Measurements from ENCODE around the gene ADAMTSL4.
A peak's percentile ranks its signal among the peaks of the same experiment; 100 is the strongest.
"Not testable (repeated sequence)": the region's sequence is repeated elsewhere in the genome, so short reads cannot be mapped to it uniquely, and the experiment has no call there.

The ADAMTSL4 gene

DNA sequence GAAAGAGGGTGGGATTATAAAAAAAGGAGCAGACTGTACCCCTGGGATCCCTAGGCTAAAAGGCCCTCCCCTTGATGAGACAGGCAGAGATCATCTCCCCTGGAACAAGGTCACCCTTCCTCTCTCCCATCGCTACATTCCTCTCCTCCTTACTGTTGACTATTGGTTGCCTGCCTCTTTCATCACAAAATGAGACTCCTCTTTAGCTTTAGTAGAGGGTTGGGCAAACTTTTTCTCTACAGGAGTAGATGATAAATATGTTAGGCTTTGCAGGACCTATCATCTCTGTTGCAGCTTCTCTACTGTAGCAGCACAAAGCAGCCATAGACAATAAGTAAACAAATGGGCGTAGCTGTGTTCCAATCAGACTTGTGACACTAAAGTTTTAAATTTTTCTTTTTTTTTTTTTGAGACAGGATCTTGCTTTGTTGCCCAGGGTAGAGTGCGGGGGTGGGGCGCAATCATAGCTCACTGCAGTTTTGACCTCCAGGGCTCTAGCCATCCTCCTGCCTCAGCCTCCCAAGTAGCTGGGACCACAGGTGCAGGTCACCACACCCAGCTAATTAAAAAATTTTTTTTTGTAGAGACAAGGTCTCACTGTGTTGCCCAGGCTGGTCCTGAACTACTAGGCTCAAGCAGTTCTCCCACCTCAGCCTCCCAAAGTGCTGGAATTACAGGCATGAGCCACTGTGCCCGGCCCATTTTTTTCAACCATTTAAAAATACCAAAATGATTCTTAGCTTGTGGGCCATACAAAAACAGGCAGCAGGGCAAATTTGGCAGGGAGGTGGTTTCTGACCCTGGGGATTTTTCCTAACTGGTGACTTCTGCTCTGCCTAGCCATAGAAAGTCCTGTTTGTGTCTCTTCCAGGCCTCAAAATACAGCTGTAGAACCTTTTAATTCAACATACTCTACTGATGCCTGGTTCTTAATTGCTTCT lies 15.1 kb downstream of the ADAMTSL4 start:
- H3K9me3 ChIP-seq (ENCODE audit: low read depth, low read length) = no peaks in the 10 kb centered on the region
- H3K27ac ChIP-seq = 0 out of 2 replicates have a peak overlapping the region, but pooled peaks have one; percentile 7
- no peak overlapping the region for H3K9ac ChIP-seq (ENCODE audit: insufficient read length)
- TF ChIP-seq FOXP2 (optimal IDR thresholded peaks at IDR 0.05; ENCODE audit: control extremely low read depth, extremely low read length, insufficient read depth) = no peak
- no peak for TF ChIP-seq EZH2 (IDR thresholded peaks at IDR 0.05)
- TF ChIP-seq POLR2AphosphoS5 (IDR thresholded peaks at IDR 0.05; ENCODE audit: borderline replicate concordance, low read depth, low read length) = no peak
- no peak overlapping the region for H3K4me3 ChIP-seq
- no peak for DNase-seq (ENCODE audit: low read depth, low spot score)
- no peaks in the 10 kb centered on the region for H3K36me3 ChIP-seq (ENCODE audit: insufficient read depth, low read length)

DNA sequence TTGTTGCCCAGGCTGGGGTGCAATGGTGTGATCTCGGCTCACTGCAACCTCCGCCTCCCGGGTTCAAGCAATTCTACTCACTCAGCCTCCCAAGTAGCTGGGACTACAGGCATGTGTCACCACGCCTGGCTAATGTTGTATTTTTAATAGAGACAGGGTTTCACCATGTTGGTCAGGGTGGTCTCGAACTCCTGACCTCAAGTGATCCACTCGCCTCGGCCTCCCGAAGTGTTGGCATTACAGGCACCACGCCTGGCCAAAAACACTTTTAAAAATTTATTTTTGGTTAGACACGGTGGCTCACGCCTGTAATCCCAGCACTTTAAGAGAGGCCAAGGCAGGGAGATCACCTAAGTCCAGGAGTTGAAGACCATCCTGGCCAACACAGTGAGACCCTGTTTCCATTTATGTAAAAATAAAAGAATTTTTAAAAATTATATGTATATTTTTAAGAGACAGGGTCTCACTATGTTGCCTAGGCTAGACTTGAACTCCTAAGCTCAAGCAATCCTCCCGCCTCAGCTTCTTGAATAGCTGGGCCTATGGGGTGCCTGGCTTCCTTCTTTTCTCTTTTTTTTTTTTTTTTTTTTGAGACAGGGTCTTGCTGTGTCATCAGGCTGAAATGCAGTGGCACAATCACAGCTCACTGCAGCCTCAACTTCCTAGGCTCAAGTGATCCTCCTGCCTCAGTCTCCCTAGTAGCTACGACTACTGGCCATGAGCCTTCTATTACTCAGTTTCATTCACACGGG lies 16.2 kb downstream of the ADAMTSL4 start:
- H3K36me3 ChIP-seq (ENCODE audit: insufficient read depth, low read length); H3K27ac ChIP-seq; H3K9ac ChIP-seq (ENCODE audit: insufficient read length); H3K9me3 ChIP-seq (ENCODE audit: low read depth, low read length); DNase-seq (ENCODE audit: low read depth, low spot score); H3K4me3 ChIP-seq: not testable (repeated sequence)

DNA sequence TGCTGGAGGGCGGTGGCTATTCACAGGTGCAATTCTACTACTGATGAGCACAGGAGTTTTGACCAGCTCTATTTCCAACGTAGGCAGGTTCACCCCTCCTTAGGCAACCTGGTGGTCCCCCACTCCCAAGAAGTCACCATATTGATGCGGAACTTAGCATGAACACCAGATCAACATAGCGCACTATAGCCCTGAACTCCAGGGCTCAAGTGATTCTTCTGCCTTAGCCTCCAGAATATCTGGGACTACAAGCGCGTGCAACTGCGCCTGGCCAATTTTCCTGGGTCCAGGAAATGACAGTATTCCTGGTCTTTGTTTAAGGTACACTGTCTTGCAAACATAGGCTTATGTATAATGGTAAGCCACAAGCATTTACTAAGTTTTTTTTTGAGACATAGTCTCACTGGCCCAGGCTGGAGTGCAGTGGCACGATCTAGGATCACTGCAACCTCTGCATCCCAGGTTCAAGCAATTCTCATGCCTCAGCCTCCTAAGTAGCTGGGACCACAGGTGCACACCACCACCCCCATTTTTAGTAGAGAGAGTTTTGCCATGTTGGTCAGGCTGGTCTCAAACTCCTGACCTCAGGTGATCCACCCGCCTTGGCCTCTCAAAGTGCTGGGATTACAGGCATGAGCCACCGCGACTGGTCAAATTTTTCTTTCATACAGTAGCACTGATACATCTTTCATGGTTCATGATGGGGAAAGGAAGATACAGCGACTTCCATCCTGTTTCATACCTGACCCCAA lies 17.6 kb downstream of the ADAMTSL4 start:
- H3K9me3 ChIP-seq (ENCODE audit: low read depth, low read length) = no peaks in the 10 kb centered on the region
- H3K9ac ChIP-seq (ENCODE audit: insufficient read length) = no peak overlapping the region
- H3K4me3 ChIP-seq = no peak overlapping the region
- no peak for TF ChIP-seq POLR2AphosphoS5 (IDR thresholded peaks at IDR 0.05; ENCODE audit: borderline replicate concordance, low read depth, low read length)
- TF ChIP-seq FOXP2 (optimal IDR thresholded peaks at IDR 0.05; ENCODE audit: control extremely low read depth, extremely low read length, insufficient read depth) = no peak
- no peak for TF ChIP-seq EZH2 (IDR thresholded peaks at IDR 0.05)
- no peak overlapping the region for H3K27ac ChIP-seq
- no peak for DNase-seq (ENCODE audit: low read depth, low spot score)
- H3K36me3 ChIP-seq (ENCODE audit: insufficient read depth, low read length) = no peaks in the 10 kb centered on the region; the same call in 1 of the 2 replicates

DNA sequence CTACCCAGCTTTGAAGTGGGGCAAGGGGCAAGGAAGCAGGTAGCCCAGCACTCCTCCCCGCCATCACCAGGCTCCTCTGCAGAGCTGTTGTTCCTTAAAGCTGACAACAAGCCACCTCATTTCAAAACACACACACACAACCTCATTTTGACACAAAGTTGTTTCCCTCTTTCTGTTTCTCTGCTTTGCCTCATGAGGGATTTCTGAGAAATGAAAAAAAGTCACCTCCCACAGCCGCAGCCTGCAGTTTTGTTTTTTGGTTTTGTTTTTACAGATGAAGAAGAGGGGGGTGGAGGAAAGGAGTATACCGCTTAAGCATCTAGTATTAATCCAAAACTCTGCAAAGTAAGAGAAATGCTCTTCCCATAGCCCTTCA lies 18.1 kb downstream of the ADAMTSL4 start:
- Histone ChIP-seq H3K9ac (ENCODE audit: insufficient read length) (no peak overlapping the region), H3K4me3 (no peak overlapping the region)

DNA sequence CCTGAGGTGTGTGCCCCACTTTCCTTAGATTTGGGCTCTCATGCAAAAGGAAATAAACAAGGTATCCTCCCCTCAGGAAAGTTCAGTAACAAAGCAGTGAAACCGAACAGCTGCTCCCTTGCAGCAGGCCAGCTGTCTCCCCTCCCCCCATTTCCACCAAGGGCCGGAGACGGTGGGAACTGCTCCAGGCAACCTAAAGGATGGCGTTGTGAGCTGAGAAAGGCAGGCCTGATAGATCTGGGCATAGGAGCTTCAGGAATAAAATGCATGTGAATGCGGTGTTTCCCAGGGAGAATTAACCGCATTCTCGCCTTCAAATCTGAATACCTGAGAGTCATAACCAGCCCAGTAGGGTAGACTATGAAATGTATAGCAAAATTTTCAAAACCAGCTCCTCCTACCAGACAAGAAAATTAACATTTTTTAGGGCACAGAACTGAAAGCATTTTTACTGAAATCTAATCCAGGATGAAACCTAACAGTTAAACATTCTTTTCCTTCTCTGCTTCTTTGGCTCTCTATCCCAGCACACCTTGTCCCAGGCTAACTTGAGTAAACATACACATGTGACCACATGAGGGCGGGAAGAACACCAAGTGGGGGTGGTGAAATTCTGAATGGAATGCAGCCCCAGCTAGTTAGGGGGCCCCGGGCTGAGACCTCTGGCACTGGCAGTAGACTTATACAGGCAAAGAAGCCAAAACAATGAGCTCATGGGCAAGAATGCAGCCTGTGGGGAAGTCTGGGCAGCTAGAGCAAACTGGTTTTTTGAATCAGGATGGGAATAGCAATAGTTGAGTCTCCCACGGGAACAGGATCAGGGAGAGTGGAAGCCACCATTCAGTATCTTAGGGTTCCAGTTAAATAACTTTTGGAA lies 18.7 kb downstream of the ADAMTSL4 start:
- DNase-seq (ENCODE audit: low read depth, low spot score) = no peak
- Histone ChIP-seq H3K36me3 (ENCODE audit: insufficient read depth, low read length) (peaks cover 7% of the 10 kb centered on the region), H3K9ac (ENCODE audit: insufficient read length) (no peak overlapping the region), H3K27ac (peak overlapping the region; percentile 73; the same call in 1 of the 2 replicates), H3K9me3 (ENCODE audit: low read depth, low read length) (no peaks in the 10 kb centered on the region), H3K4me3 (no peak overlapping the region; the same call in 1 of the 2 replicates)
- TF ChIP-seq POLR2AphosphoS5 (IDR thresholded peaks at IDR 0.05; ENCODE audit: borderline replicate concordance, low read depth, low read length) = no peak
- no peak for TF ChIP-seq EZH2 (IDR thresholded peaks at IDR 0.05)
- no peak for TF ChIP-seq FOXP2 (optimal IDR thresholded peaks at IDR 0.05; ENCODE audit: control extremely low read depth, extremely low read length, insufficient read depth)

More for the DNA sequence above, 18.1 kb downstream of the ADAMTSL4 start:
- TF ChIP-seq EZH2 (IDR thresholded peaks at IDR 0.05) (no peak), POLR2AphosphoS5 (IDR thresholded peaks at IDR 0.05; ENCODE audit: borderline replicate concordance, low read depth, low read length) (no peak), FOXP2 (optimal IDR thresholded peaks at IDR 0.05; ENCODE audit: control extremely low read depth, extremely low read length, insufficient read depth) (no peak)
- no peak for DNase-seq (ENCODE audit: low read depth, low spot score)
- no peak overlapping the region for H3K27ac ChIP-seq
- no peaks in the 10 kb centered on the region for H3K9me3 ChIP-seq (ENCODE audit: low read depth, low read length)
- peaks cover under 1% of the 10 kb centered on the region for H3K36me3 ChIP-seq (ENCODE audit: insufficient read depth, low read length)

DNA sequence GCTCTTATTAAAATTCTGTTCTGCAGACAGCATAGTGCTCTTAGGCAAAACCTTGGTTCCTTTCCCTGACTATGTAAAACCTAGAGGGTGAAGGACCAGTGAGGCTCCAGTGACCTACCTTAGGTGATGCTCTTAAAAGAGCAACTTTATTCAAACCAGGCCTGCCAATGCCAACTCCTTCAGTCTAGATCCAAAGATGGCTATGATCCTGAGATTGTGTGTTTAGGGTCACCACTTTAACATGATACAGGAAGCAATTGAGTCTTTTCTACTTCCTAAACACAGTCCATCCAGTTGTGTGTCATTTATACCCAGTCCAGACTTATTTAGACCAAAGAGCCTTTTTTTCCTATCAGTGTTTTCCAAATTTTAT lies 19.4 kb downstream of the ADAMTSL4 start:
- H3K36me3 ChIP-seq (ENCODE audit: insufficient read depth, low read length) = peaks cover 13% of the 10 kb centered on the region
- H3K27ac ChIP-seq = peak overlapping the region; percentile 73; the same call in 1 of the 2 replicates
- TF ChIP-seq POLR2AphosphoS5 (IDR thresholded peaks at IDR 0.05; ENCODE audit: borderline replicate concordance, low read depth, low read length) (peak; percentile 26; the same call in 1 of the 2 replicates), FOXP2 (optimal IDR thresholded peaks at IDR 0.05; ENCODE audit: control extremely low read depth, extremely low read length, insufficient read depth) (no peak), EZH2 (IDR thresholded peaks at IDR 0.05) (no peak)
- no peaks in the 10 kb centered on the region for H3K9me3 ChIP-seq (ENCODE audit: low read depth, low read length)
- DNase-seq (ENCODE audit: low read depth, low spot score) = no peak
- H3K9ac ChIP-seq (ENCODE audit: insufficient read length) = no peak overlapping the region
- H3K4me3 ChIP-seq = no peak overlapping the region

DNA sequence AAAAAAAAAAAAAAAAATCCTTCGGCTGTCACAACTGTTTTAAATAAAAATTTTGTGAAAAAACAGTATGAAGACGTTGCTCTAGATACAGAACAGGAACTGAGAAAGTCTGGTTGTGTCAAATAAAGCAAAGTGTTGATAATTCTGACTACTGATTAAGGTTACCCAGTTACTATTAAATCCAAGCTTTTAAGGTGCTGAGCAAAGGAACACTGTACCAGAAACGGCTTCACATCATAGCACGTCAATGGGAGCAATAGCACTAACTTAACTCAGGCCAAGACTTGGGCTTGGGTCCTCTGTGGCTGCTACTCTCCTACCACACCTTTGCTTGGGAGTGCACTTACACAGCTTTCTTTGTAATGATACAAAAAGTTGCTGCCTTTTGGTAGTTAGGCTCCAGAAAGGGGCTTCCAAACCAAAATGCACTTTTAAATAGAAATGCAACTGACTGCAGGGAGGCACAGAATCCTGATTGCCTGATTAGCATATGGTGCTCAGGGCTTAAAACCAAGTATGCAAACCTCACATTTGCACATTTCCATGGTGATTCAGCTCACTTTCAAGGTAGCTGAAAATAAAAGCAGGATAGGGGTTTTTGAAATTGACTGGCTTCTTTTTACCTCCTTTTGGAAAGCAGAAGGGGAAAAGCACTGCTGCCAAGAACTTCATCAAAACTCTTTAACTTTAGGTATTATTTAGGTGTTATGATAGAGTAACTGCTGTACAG lies 23.9 kb downstream of the ADAMTSL4 start:
- no peaks in the 10 kb centered on the region for H3K9me3 ChIP-seq (ENCODE audit: low read depth, low read length)
- H3K9ac ChIP-seq (ENCODE audit: insufficient read length) = no peak overlapping the region
- H3K27ac ChIP-seq = 0 out of 2 replicates have a peak overlapping the region, but pooled peaks have one; percentile 16
- peaks cover 57% of the 10 kb centered on the region for H3K36me3 ChIP-seq (ENCODE audit: insufficient read depth, low read length)
- no peak overlapping the region for H3K4me3 ChIP-seq
- DNase-seq (ENCODE audit: low read depth, low spot score) = no peak
- no peak for TF ChIP-seq EZH2 (IDR thresholded peaks at IDR 0.05)
- TF ChIP-seq FOXP2 (optimal IDR thresholded peaks at IDR 0.05; ENCODE audit: control extremely low read depth, extremely low read length, insufficient read depth) = no peak
- no peak; the same call in 1 of the 2 replicates for TF ChIP-seq POLR2AphosphoS5 (IDR thresholded peaks at IDR 0.05; ENCODE audit: borderline replicate concordance, low read depth, low read length)

DNA sequence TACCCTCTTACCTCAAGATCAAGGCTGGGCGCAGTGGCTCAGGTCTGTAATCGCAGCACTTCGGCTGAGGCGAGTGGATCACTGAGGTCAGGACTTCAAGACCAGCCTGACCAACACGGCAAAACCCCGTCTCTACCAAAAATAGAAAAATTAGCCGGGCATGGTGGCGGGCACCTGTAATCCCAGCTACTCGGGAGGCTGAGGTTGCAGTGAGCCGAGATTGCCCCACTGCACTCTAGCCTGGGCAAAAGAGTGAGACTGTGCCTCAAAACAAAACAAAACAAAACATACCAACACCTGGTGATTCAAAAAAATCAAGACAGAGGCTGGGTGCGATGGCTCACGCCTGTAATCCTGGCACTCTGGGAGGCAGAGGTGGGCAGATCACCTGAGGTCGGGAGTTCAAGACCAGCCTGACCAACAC lies 24.5 kb downstream of the ADAMTSL4 start:
- H3K27ac ChIP-seq; H3K4me3 ChIP-seq; DNase-seq (ENCODE audit: low read depth, low spot score); H3K9me3 ChIP-seq (ENCODE audit: low read depth, low read length); H3K9ac ChIP-seq (ENCODE audit: insufficient read length): not testable (repeated sequence)
- peaks cover 63% of the 10 kb centered on the region for H3K36me3 ChIP-seq (ENCODE audit: insufficient read depth, low read length)

Data from SK-N-MC (cell line).